Smooth muscle cell of trachea (primary cell): ENCODE measurements around the gene LSM5. TPM values are rescaled to one million over a fixed set of nuclear protein-coding genes. Genes with fewer than 3 reads are reported as not detected.

Source experiments
- total RNA-seq: library from RNA; depleted of rRNA; stranded (reverse); fragments of >200 nt; gene quantifications from 2 replicates; pipeline ENCODE4 v1.2.1, GENCODE V29; 2014

LSM5 gene
- total RNA-seq = 12.9 and 41.9 TPM in 2 replicates

GRCh38 chr7:32490127-32490796 is at the start of gene LSM5:
Gene LSM5, minus strand, starts transcription at chr7:32490380. Its CDS starts 15 bp downstream, at chr7:32490365.

GRCh38 chr7:32495298-32496051 is 5.3 kb upstream of the LSM5 start, which contains the start of gene AVL9:
Gene AVL9, plus strand, starts transcription at chr7:32495489. Its CDS starts 221 bp downstream, at chr7:32495710.

Other genes starting within 250 kb of the LSM5 start
- gene AVL9, start 5.1 kb upstream of the LSM5 start, total RNA-seq = 46.0 and 51.1 TPM in 2 replicates